ENCODE results near the gene LEUTX. TPM values are rescaled to one million over a fixed set of nuclear protein-coding genes. Genes with fewer than 3 reads are reported as not detected.

The LEUTX gene, protein sequence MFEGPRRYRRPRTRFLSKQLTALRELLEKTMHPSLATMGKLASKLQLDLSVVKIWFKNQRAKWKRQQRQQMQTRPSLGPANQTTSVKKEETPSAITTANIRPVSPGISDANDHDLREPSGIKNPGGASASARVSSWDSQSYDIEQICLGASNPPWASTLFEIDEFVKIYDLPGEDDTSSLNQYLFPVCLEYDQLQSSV
- not detected for polyA plus RNA-seq (2013, experiment 1 of 2)
- polyA plus RNA-seq (2013, experiment 2 of 2), result not detected

DNA sequence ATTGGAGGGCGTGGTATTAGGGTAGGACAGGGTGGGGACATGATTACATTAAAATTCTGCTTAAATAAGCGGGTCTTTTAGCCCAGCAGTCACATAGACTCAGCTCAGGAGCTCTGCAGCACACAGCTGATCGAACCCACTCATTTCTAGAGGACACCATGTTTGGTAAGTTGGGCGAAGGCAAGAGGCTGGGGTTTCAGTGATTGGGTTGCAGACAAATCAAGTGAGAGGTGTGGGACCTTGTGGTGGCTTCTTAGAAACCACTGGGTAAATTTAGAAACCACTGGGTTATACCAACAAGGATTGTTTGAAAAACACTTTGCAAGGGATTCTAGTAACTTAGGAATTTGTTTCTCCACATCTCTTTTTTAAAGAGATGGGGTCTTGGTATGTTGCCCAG lies at the start of gene LEUTX:
Gene LEUTX (plus strand): TSS at position 92 of the 400 bp plus-strand sequence. CDS start 67 bp downstream, at position 159.
- Histone ChIP-seq H3K79me1 (ENCODE audit: low read length) (no peaks in the 10 kb centered on the region), H3K36me3 (ENCODE audit: control insufficient read depth, insufficient read depth, low read length) (no peaks in the 10 kb centered on the region), H3K4me3 (ENCODE audit: low read length) (no peak within 1 kb of the TSS), H3K27me3 (ENCODE audit: insufficient read depth, low read length, poor library complexity) (no peaks in the 10 kb centered on the region), H3K4ac (ENCODE audit: low read depth, low read length) (no peak within 1 kb of the TSS), H3K9ac (ENCODE audit: low read length) (no peak within 1 kb of the TSS), H4K5ac (ENCODE audit: low read length) (no peak within 1 kb of the TSS), H2AK5ac (ENCODE audit: low read length) (no peak within 1 kb of the TSS), H3K4me1 (ENCODE audit: control insufficient read depth, low read depth, low read length) (no peaks in the 10 kb centered on the region), H2BK120ac (ENCODE audit: low read depth, low read length) (no peak within 1 kb of the TSS), H3K4me2 (ENCODE audit: low read length) (no peak within 1 kb of the TSS), H3K23ac (ENCODE audit: low read length) (no peak within 1 kb of the TSS), H3K56ac (ENCODE audit: low read length) (no peak within 1 kb of the TSS), H2BK15ac (replicated peaks; ENCODE audit: low read depth) (no peak within 1 kb of the TSS), H3K79me2 (ENCODE audit: control insufficient read depth, insufficient read depth, low read length) (no peaks in the 10 kb centered on the region), H3K27ac (ENCODE audit: low read depth, low read length) (no peak within 1 kb of the TSS), H2BK5ac (ENCODE audit: low read length) (no peak within 1 kb of the TSS), H4K8ac (ENCODE audit: low read depth, low read length) (no peak within 1 kb of the TSS), H3K18ac (ENCODE audit: low read length) (no peak within 1 kb of the TSS)
- no CpG with 5 or more reads among the region's 4 CpGs for WGBS (ENCODE audit: extremely low coverage, insufficient coverage, low lambda C conversion rate)
- no peak for DNase-seq

DNA sequence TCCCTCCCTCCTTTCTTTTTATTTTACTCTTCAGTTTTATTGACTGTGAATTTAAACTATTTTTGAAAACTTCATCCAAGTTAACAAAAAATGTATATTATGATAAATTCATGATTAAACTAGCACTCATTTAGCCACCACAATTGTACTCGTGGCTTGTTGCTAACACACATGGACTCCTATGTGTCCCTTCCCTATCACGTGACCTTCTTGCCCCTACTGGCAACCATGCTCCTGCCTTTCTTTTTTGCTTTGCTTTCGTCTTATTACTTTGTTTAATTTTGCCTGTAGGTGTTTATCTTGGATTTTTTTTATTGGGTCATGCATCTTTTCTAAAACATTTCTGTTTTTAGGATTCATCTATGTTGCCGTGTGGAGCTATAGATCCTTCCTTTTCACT lies 49.1 kb upstream of the LEUTX start:
- Histone ChIP-seq H3K18ac (ENCODE audit: low read length) (no peak overlapping the region), H3K4ac (ENCODE audit: low read depth, low read length) (no peak overlapping the region), H3K4me2 (ENCODE audit: low read length) (no peak overlapping the region), H3K23ac (ENCODE audit: low read length) (no peak overlapping the region), H3K9ac (ENCODE audit: low read length) (no peak overlapping the region), H3K4me3 (ENCODE audit: low read length) (no peak overlapping the region), H2BK5ac (ENCODE audit: low read length) (no peak overlapping the region), H2BK15ac (replicated peaks; ENCODE audit: low read depth) (no peak overlapping the region), H3K27ac (ENCODE audit: low read depth, low read length) (no peak overlapping the region), H4K8ac (ENCODE audit: low read depth, low read length) (no peak overlapping the region), H3K79me2 (ENCODE audit: control insufficient read depth, insufficient read depth, low read length) (no peaks in the 10 kb centered on the region), H3K4me1 (ENCODE audit: control insufficient read depth, low read depth, low read length) (no peaks in the 10 kb centered on the region), H3K27me3 (ENCODE audit: insufficient read depth, low read length, poor library complexity) (no peaks in the 10 kb centered on the region), H3K36me3 (ENCODE audit: control insufficient read depth, insufficient read depth, low read length) (no peaks in the 10 kb centered on the region), H2AK5ac (ENCODE audit: low read length) (no peak overlapping the region), H3K79me1 (ENCODE audit: low read length) (no peaks in the 10 kb centered on the region), H2BK120ac (ENCODE audit: low read depth, low read length) (no peak overlapping the region), H3K56ac (ENCODE audit: low read length) (no peak overlapping the region), H4K5ac (ENCODE audit: low read length) (no peak overlapping the region)
- no peak for DNase-seq
- no CpG with 5 or more reads among the region's 4 CpGs for WGBS (ENCODE audit: extremely low coverage, insufficient coverage, low lambda C conversion rate)

DNA sequence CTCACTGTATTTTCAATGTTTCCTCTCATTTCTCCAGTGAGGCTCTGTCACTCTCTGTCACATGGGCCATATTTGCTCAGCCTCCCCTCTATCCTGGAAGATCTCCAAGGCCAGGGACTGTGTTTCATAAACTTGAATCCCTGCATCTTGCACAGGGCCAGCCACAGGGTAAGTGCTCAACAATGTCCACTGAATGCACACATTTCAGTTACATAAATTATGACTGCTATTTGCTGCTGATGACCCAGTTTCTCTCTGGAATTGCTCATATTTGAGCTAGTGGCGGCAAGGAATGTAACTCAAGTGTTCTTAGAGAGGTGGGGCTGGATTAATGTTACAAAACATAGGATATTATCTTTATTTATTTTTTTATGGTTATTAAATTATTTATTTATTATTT lies 47.0 kb upstream of the LEUTX start:
- no peak overlapping the region for H2BK120ac ChIP-seq (ENCODE audit: low read depth, low read length)
- no peak overlapping the region for H2BK5ac ChIP-seq (ENCODE audit: low read length)
- H4K5ac ChIP-seq (ENCODE audit: low read length), result no peak overlapping the region
- H3K27ac ChIP-seq (ENCODE audit: low read depth, low read length), result no peak overlapping the region
- H3K18ac ChIP-seq (ENCODE audit: low read length), result no peak overlapping the region
- H3K56ac ChIP-seq (ENCODE audit: low read length), result no peak overlapping the region
- no peak for DNase-seq
- no peak overlapping the region for H3K4me2 ChIP-seq (ENCODE audit: low read length)
- H3K4me3 ChIP-seq (ENCODE audit: low read length), result no peak overlapping the region
- H3K79me2 ChIP-seq (ENCODE audit: control insufficient read depth, insufficient read depth, low read length), result no peaks in the 10 kb centered on the region
- no peak overlapping the region for H4K8ac ChIP-seq (ENCODE audit: low read depth, low read length)
- no CpG with 5 or more reads among the region's 1 CpG for WGBS (ENCODE audit: extremely low coverage, insufficient coverage, low lambda C conversion rate)
- H3K36me3 ChIP-seq (ENCODE audit: control insufficient read depth, insufficient read depth, low read length), result no peaks in the 10 kb centered on the region
- H3K23ac ChIP-seq (ENCODE audit: low read length), result no peak overlapping the region
- no peak overlapping the region for H2BK15ac ChIP-seq (replicated peaks; ENCODE audit: low read depth)
- no peak overlapping the region for H3K4ac ChIP-seq (ENCODE audit: low read depth, low read length)
- no peaks in the 10 kb centered on the region for H3K4me1 ChIP-seq (ENCODE audit: control insufficient read depth, low read depth, low read length)
- H3K79me1 ChIP-seq (ENCODE audit: low read length), result no peaks in the 10 kb centered on the region
- no peaks in the 10 kb centered on the region for H3K27me3 ChIP-seq (ENCODE audit: insufficient read depth, low read length, poor library complexity)
- H3K9ac ChIP-seq (ENCODE audit: low read length), result no peak overlapping the region
- no peak overlapping the region for H2AK5ac ChIP-seq (ENCODE audit: low read length)

- Histone ChIP-seq H2AK5ac (ENCODE audit: low read length) (no peak overlapping the region), H2BK5ac (ENCODE audit: low read length) (no peak overlapping the region), H3K56ac (ENCODE audit: low read length) (no peak overlapping the region), H3K4me2 (ENCODE audit: low read length) (no peak overlapping the region), H3K36me3 (ENCODE audit: control insufficient read depth, insufficient read depth, low read length) (no peaks in the 10 kb centered on the region), H3K23ac (ENCODE audit: low read length) (no peak overlapping the region), H3K4me3 (ENCODE audit: low read length) (no peak overlapping the region), H3K79me2 (ENCODE audit: control insufficient read depth, insufficient read depth, low read length) (no peaks in the 10 kb centered on the region), H3K4me1 (ENCODE audit: control insufficient read depth, low read depth, low read length) (no peaks in the 10 kb centered on the region), H2BK15ac (replicated peaks; ENCODE audit: low read depth) (no peak overlapping the region), H3K4ac (ENCODE audit: low read depth, low read length) (no peak overlapping the region), H4K8ac (ENCODE audit: low read depth, low read length) (no peak overlapping the region), H3K9ac (ENCODE audit: low read length) (no peak overlapping the region), H3K18ac (ENCODE audit: low read length) (no peak overlapping the region), H2BK120ac (ENCODE audit: low read depth, low read length) (no peak overlapping the region), H3K27ac (ENCODE audit: low read depth, low read length) (no peak overlapping the region), H3K79me1 (ENCODE audit: low read length) (no peaks in the 10 kb centered on the region), H4K5ac (ENCODE audit: low read length) (no peak overlapping the region), H3K27me3 (ENCODE audit: insufficient read depth, low read length, poor library complexity) (no peaks in the 10 kb centered on the region)
- DNase-seq, result no peak
- no CpG with 5 or more reads among the region's 2 CpGs for WGBS (ENCODE audit: extremely low coverage, insufficient coverage, low lambda C conversion rate)
Observed at GRCh38 chr19:39733841-39734240, 44.8 kb upstream of the LEUTX start.

- Histone ChIP-seq H2BK15ac (replicated peaks; ENCODE audit: low read depth) (no peak overlapping the region), H3K23ac (ENCODE audit: low read length) (no peak overlapping the region), H3K27me3 (ENCODE audit: insufficient read depth, low read length, poor library complexity) (no peaks in the 10 kb centered on the region), H2AK5ac (ENCODE audit: low read length) (no peak overlapping the region), H3K4ac (ENCODE audit: low read depth, low read length) (no peak overlapping the region), H4K5ac (ENCODE audit: low read length) (no peak overlapping the region), H3K27ac (ENCODE audit: low read depth, low read length) (no peak overlapping the region), H3K56ac (ENCODE audit: low read length) (no peak overlapping the region), H3K18ac (ENCODE audit: low read length) (no peak overlapping the region), H3K79me1 (ENCODE audit: low read length) (no peaks in the 10 kb centered on the region), H3K4me3 (ENCODE audit: low read length) (no peak overlapping the region), H2BK120ac (ENCODE audit: low read depth, low read length) (no peak overlapping the region), H3K9ac (ENCODE audit: low read length) (no peak overlapping the region), H2BK5ac (ENCODE audit: low read length) (no peak overlapping the region), H4K8ac (ENCODE audit: low read depth, low read length) (no peak overlapping the region), H3K79me2 (ENCODE audit: control insufficient read depth, insufficient read depth, low read length) (no peaks in the 10 kb centered on the region), H3K4me2 (ENCODE audit: low read length) (no peak overlapping the region), H3K36me3 (ENCODE audit: control insufficient read depth, insufficient read depth, low read length) (no peaks in the 10 kb centered on the region), H3K4me1 (ENCODE audit: control insufficient read depth, low read depth, low read length) (no peaks in the 10 kb centered on the region)
- no peak for DNase-seq
- WGBS (ENCODE audit: extremely low coverage, insufficient coverage, low lambda C conversion rate), result no CpG with 5 or more reads among the region's 3 CpGs
Observed at GRCh38 chr19:39735688-39736087, 43.0 kb upstream of the LEUTX start.

- no peak overlapping the region for H3K56ac ChIP-seq (ENCODE audit: low read length)
- DNase-seq, result no peak
- WGBS (ENCODE audit: extremely low coverage, insufficient coverage, low lambda C conversion rate), result no CpG with 5 or more reads among the region's 5 CpGs
- H3K18ac ChIP-seq (ENCODE audit: low read length), result no peak overlapping the region
- H4K8ac ChIP-seq (ENCODE audit: low read depth, low read length), result no peak overlapping the region
- H3K4me1 ChIP-seq (ENCODE audit: control insufficient read depth, low read depth, low read length), result no peaks in the 10 kb centered on the region
- H3K4ac ChIP-seq (ENCODE audit: low read depth, low read length), result no peak overlapping the region
- H3K79me1 ChIP-seq (ENCODE audit: low read length), result no peaks in the 10 kb centered on the region
- no peak overlapping the region for H2BK5ac ChIP-seq (ENCODE audit: low read length)
- H3K27ac ChIP-seq (ENCODE audit: low read depth, low read length), result no peak overlapping the region
- H3K9ac ChIP-seq (ENCODE audit: low read length), result no peak overlapping the region
- H3K4me2 ChIP-seq (ENCODE audit: low read length), result no peak overlapping the region
- no peak overlapping the region for H3K23ac ChIP-seq (ENCODE audit: low read length)
- H2BK120ac ChIP-seq (ENCODE audit: low read depth, low read length), result no peak overlapping the region
- H3K36me3 ChIP-seq (ENCODE audit: control insufficient read depth, insufficient read depth, low read length), result no peaks in the 10 kb centered on the region
- no peaks in the 10 kb centered on the region for H3K79me2 ChIP-seq (ENCODE audit: control insufficient read depth, insufficient read depth, low read length)
- H4K5ac ChIP-seq (ENCODE audit: low read length), result no peak overlapping the region
- no peaks in the 10 kb centered on the region for H3K27me3 ChIP-seq (ENCODE audit: insufficient read depth, low read length, poor library complexity)
- no peak overlapping the region for H2BK15ac ChIP-seq (replicated peaks; ENCODE audit: low read depth)
- no peak overlapping the region for H2AK5ac ChIP-seq (ENCODE audit: low read length)
- H3K4me3 ChIP-seq (ENCODE audit: low read length), result no peak overlapping the region
Observed at GRCh38 chr19:39736088-39736487, 42.6 kb upstream of the LEUTX start.

Data from mesendoderm (in vitro differentiated cells).